Subcutaneous abdominal adipose tissue (tissue), 5 donors: ENCODE measurements around the gene GOLGA8T.
"Not testable (repeated sequence)": the region's sequence is repeated elsewhere in the genome, so short reads cannot be mapped to it uniquely, and the experiment has no call there.

Source experiments
- H3K27ac ChIP-seq: one replicate; pipeline ENCODE4 v1.7.0; 2013; ENCODE audit warnings: low read depth, mild to moderate bottlenecking, inconsistent platforms, low read length, moderate library complexity
- H3K27me3 ChIP-seq, 5 donors: one replicate each; pipeline ENCODE4 v1.7.0; 2013; ENCODE audit warnings: low read length in 5 of 5, inconsistent platforms in 1 of 5; ENCODE audit not compliant: control insufficient read depth in 5 of 5, insufficient read depth in 4 of 5
- H3K36me3 ChIP-seq, 5 donors: one replicate each; pipeline ENCODE4 v1.7.0; 2013; ENCODE audit warnings: low read length in 5 of 5; ENCODE audit not compliant: control insufficient read depth in 5 of 5, insufficient read depth in 5 of 5
- H3K4me1 ChIP-seq, 5 donors: one replicate each; pipeline ENCODE4 v1.7.0; 2013; ENCODE audit warnings: low read length in 5 of 5, mild to moderate bottlenecking in 3 of 5, moderate library complexity in 1 of 5; ENCODE audit not compliant: control insufficient read depth in 5 of 5, insufficient read depth in 5 of 5
- H3K4me3 ChIP-seq, 5 donors: one replicate each; pipeline ENCODE4 v1.7.0; 2013; ENCODE audit warnings: low read length in 5 of 5, low read depth in 1 of 5
- H3K9ac ChIP-seq, 5 donors: one replicate each; pipeline ENCODE4 v1.7.0; 2013; ENCODE audit warnings: low read length in 5 of 5, mild to moderate bottlenecking in 4 of 5, moderate library complexity in 3 of 5
- H3K9me3 ChIP-seq, 5 donors: one replicate each; pipeline ENCODE4 v1.7.0; 2013; ENCODE audit warnings: low read length in 5 of 5; ENCODE audit not compliant: control insufficient read depth in 5 of 5
- donor health status: healthy.
- donor health status: healthy.
- donor health status: healthy.
- donor health status: healthy.
- donor health status: healthy.

Gene GOLGA8T

GRCh38 chr15:30134751-30135150 is at the start of gene GOLGA8T:
Gene GOLGA8T, plus strand, starts transcription at chr15:30135051. Its CDS starts 98 bp downstream, at chr15:30135149.
- not testable (repeated sequence) for H3K9me3 ChIP-seq, H3K27me3 ChIP-seq, H3K9ac ChIP-seq, H3K36me3 ChIP-seq, H3K27ac ChIP-seq, H3K4me1 ChIP-seq, H3K4me3 ChIP-seq

GRCh38 chr15:30097827-30098226 is 37.0 kb upstream of the GOLGA8T start:
- H3K4me1 ChIP-seq, H3K27ac ChIP-seq, H3K9me3 ChIP-seq, H3K4me3 ChIP-seq, H3K36me3 ChIP-seq, H3K27me3 ChIP-seq, H3K9ac ChIP-seq: not testable (repeated sequence)

GRCh38 chr15:30102890-30103289 is 32.0 kb upstream of the GOLGA8T start:
- H3K9ac ChIP-seq, H3K9me3 ChIP-seq, H3K4me1 ChIP-seq, H3K4me3 ChIP-seq, H3K36me3 ChIP-seq, H3K27me3 ChIP-seq, H3K27ac ChIP-seq: not testable (repeated sequence)

- not testable (repeated sequence) for H3K27ac ChIP-seq, H3K4me1 ChIP-seq
- H3K4me3 ChIP-seq = peak overlapping the region in 1 of 5 donors; percentile 61
Measured at GRCh38 chr15:30103941-30104507, 30.8 kb upstream of the GOLGA8T start.

GRCh38 chr15:30110591-30110990 is 24.3 kb upstream of the GOLGA8T start:
- not testable (repeated sequence) for H3K4me1 ChIP-seq, H3K4me3 ChIP-seq, H3K27ac ChIP-seq, H3K27me3 ChIP-seq, H3K9me3 ChIP-seq, H3K36me3 ChIP-seq, H3K9ac ChIP-seq

More at GRCh38 chr15:30103941-30104507, 30.8 kb upstream of the GOLGA8T start:
- not testable (repeated sequence) for H3K27me3 ChIP-seq, H3K36me3 ChIP-seq, H3K9ac ChIP-seq, H3K9me3 ChIP-seq

- H3K27me3 ChIP-seq, H3K36me3 ChIP-seq, H3K4me3 ChIP-seq, H3K27ac ChIP-seq, H3K9me3 ChIP-seq, H3K4me1 ChIP-seq, H3K9ac ChIP-seq: not testable (repeated sequence)
Measured at GRCh38 chr15:30130066-30130465, 4.8 kb upstream of the GOLGA8T start.

- not testable (repeated sequence) for H3K36me3 ChIP-seq, H3K27ac ChIP-seq, H3K9me3 ChIP-seq, H3K9ac ChIP-seq, H3K27me3 ChIP-seq, H3K4me3 ChIP-seq, H3K4me1 ChIP-seq
Measured at GRCh38 chr15:30143246-30143645, 8.4 kb downstream of the GOLGA8T start.

- H3K27me3 ChIP-seq, H3K9me3 ChIP-seq, H3K9ac ChIP-seq, H3K36me3 ChIP-seq, H3K27ac ChIP-seq, H3K4me1 ChIP-seq, H3K4me3 ChIP-seq: not testable (repeated sequence)
Measured at GRCh38 chr15:30149891-30150290, 15.0 kb downstream of the GOLGA8T start.

- H3K27ac ChIP-seq, H3K4me1 ChIP-seq, H3K9me3 ChIP-seq, H3K36me3 ChIP-seq, H3K27me3 ChIP-seq, H3K4me3 ChIP-seq, H3K9ac ChIP-seq: not testable (repeated sequence)
Measured at GRCh38 chr15:30162479-30163357, 27.9 kb downstream of the GOLGA8T start.

- H3K9ac ChIP-seq, H3K36me3 ChIP-seq, H3K4me3 ChIP-seq, H3K9me3 ChIP-seq, H3K27me3 ChIP-seq, H3K4me1 ChIP-seq, H3K27ac ChIP-seq: not testable (repeated sequence)
Measured at GRCh38 chr15:30163759-30164158, 28.9 kb downstream of the GOLGA8T start.
